ENCODE measurements around the gene DMPK.

Gene DMPK

DNA sequence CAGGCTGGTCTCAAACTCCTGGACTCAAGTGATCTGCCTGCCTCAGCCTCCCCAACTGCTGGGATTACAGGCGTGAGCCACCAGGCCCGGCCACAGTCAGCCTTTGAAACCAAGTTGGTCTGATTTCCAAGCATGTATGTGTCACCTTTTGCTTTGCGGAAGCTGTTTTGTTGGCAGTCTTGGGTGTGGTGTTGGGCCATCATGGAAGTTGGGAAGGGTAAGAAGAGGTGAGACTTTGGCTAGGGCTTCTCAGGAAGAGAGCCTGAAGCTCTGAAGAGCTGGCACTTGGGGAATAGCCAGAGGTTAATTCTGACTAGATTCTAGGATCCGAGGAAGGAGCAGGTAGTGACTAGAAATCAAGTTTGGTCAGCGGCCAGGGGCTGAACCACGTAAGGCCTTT, 30.0 kb upstream of the DMPK start:
- no peak for TF ChIP-seq SNAI2 (CRISPR knock-in tag; IDR thresholded peaks at IDR 0.05)
- TF ChIP-seq TOX (CRISPR knock-in tag; IDR thresholded peaks at IDR 0.05; ENCODE audit: borderline replicate concordance), result no peak
- no peak for TF ChIP-seq ZNF70 (CRISPR knock-in tag; IDR thresholded peaks at IDR 0.05)
- ATAC-seq, result no peak

DNA sequence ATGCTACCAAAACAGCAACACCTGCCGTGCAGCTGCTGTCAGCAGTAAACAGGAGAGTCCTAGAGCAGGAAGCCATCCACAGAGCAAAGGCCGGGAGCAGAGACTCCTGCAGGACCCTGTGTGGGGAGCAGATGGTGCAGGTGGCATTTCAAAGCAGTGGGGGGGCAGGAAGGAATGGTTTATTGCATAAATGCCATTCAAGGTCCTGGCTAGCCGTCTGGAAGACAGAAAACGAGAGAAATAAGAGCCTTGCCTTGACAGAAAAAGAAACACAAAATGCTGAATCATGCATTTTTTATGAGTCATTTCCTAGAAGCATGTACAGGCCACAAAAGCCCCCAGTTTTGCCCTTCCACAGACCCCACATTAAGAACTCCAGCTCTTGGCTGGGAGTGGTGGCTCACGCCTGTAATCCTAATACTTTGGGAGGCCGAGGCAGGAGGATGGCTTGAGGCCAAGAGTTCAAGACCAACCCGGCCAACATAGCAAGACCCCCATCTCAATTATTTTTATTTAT, 27.4 kb upstream of the DMPK start:
- TF ChIP-seq, protein P1, sequence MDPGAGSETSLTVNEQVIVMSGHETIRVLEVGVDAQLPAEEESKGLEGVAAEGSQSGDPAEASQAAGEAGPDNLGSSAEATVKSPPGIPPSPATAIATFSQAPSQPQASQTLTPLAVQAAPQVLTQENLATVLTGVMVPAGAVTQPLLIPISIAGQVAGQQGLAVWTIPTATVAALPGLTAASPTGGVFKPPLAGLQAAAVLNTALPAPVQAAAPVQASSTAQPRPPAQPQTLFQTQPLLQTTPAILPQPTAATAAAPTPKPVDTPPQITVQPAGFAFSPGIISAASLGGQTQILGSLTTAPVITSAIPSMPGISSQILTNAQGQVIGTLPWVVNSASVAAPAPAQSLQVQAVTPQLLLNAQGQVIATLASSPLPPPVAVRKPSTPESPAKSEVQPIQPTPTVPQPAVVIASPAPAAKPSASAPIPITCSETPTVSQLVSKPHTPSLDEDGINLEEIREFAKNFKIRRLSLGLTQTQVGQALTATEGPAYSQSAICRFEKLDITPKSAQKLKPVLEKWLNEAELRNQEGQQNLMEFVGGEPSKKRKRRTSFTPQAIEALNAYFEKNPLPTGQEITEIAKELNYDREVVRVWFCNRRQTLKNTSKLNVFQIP (CRISPR knock-in tag; IDR thresholded peaks at IDR 0.05; ENCODE audit: borderline replicate concordance, low read depth), result no peak
- TF ChIP-seq, protein P2, sequence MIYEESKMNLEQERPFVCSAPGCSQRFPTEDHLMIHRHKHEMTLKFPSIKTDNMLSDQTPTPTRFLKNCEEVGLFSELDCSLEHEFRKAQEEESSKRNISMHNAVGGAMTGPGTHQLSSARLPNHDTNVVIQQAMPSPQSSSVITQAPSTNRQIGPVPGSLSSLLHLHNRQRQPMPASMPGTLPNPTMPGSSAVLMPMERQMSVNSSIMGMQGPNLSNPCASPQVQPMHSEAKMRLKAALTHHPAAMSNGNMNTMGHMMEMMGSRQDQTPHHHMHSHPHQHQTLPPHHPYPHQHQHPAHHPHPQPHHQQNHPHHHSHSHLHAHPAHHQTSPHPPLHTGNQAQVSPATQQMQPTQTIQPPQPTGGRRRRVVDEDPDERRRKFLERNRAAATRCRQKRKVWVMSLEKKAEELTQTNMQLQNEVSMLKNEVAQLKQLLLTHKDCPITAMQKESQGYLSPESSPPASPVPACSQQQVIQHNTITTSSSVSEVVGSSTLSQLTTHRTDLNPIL (CRISPR knock-in tag; IDR thresholded peaks at IDR 0.05; ENCODE audit: low read depth), result no peak
- no peak for TF ChIP-seq TCF4 (CRISPR knock-in tag; IDR thresholded peaks at IDR 0.05; ENCODE audit: borderline replicate concordance)
- TF ChIP-seq, protein P3, sequence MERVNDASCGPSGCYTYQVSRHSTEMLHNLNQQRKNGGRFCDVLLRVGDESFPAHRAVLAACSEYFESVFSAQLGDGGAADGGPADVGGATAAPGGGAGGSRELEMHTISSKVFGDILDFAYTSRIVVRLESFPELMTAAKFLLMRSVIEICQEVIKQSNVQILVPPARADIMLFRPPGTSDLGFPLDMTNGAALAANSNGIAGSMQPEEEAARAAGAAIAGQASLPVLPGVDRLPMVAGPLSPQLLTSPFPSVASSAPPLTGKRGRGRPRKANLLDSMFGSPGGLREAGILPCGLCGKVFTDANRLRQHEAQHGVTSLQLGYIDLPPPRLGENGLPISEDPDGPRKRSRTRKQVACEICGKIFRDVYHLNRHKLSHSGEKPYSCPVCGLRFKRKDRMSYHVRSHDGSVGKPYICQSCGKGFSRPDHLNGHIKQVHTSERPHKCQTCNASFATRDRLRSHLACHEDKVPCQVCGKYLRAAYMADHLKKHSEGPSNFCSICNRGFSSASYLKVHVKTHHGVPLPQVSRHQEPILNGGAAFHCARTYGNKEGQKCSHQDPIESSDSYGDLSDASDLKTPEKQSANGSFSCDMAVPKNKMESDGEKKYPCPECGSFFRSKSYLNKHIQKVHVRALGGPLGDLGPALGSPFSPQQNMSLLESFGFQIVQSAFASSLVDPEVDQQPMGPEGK (CRISPR knock-in tag; IDR thresholded peaks at IDR 0.05; ENCODE audit: borderline replicate concordance), result no peak
- TF ChIP-seq ARNTL (CRISPR knock-in tag; IDR thresholded peaks at IDR 0.05; ENCODE audit: borderline replicate concordance, low read depth), result no peak
- no peak for TF ChIP-seq PPARA (CRISPR knock-in tag; IDR thresholded peaks at IDR 0.05; ENCODE audit: borderline replicate concordance)
- TF ChIP-seq CSDC2 (CRISPR knock-in tag; IDR thresholded peaks at IDR 0.05), result no peak
- TF ChIP-seq ZC3H10 (CRISPR knock-in tag; IDR thresholded peaks at IDR 0.05), result no peak
- no peak for TF ChIP-seq ZNF565 (CRISPR knock-in tag; conservative IDR thresholded peaks at IDR 0.05; ENCODE audit: low read depth)
- TF ChIP-seq ZFP30 (CRISPR knock-in tag; IDR thresholded peaks at IDR 0.05), result no peak
- peak; percentile 62 for ATAC-seq

DNA sequence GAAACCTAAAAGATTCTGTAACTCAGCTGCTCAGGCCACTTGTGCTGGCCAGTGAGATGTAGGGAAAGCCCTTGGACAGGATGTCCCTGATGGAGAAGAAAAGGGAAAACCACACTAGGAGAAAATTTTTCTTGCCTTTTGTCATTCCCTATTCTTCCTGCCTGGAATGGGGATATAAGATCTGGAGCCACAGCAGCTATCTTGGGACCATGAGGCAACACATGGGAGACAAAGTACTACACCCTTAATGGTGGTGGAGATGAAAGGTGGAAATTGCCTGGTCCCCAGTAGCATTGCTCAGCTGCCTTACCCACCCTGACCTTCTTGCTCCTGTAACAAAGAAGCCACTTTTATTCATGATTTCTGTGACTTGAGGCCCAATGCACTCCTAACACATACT, 23.4 kb upstream of the DMPK start:
- no peak for ATAC-seq
- TF ChIP-seq ISL1 (CRISPR knock-in tag; IDR thresholded peaks at IDR 0.05), result no peak
- TF ChIP-seq ZNF8 (CRISPR knock-in tag; IDR thresholded peaks at IDR 0.05), result no peak
- no peak for TF ChIP-seq TOX (CRISPR knock-in tag; IDR thresholded peaks at IDR 0.05; ENCODE audit: borderline replicate concordance)
- TF ChIP-seq PPARA (CRISPR knock-in tag; IDR thresholded peaks at IDR 0.05; ENCODE audit: borderline replicate concordance), result no peak
- TF ChIP-seq SNAI2 (CRISPR knock-in tag; IDR thresholded peaks at IDR 0.05), result no peak
- TF ChIP-seq ZFP30 (CRISPR knock-in tag; IDR thresholded peaks at IDR 0.05), result no peak
- TF ChIP-seq ZNF70 (CRISPR knock-in tag; IDR thresholded peaks at IDR 0.05), result no peak

DNA sequence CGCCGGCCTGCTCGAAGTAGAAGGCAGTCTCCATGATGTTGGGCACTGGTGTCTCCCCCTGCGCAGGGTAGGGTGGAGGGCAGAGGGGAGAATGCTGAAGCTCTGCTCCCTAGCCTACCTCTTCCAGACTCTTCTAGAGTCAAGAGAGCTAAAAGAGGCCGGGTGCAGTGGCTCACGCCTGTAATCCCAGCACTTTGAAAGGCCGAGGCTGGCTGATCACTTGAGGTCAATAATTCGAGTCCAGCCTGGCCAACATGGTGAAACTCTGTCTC, 22.6 kb upstream of the DMPK start:
- no peak for ATAC-seq
- TF ChIP-seq, protein P4, sequence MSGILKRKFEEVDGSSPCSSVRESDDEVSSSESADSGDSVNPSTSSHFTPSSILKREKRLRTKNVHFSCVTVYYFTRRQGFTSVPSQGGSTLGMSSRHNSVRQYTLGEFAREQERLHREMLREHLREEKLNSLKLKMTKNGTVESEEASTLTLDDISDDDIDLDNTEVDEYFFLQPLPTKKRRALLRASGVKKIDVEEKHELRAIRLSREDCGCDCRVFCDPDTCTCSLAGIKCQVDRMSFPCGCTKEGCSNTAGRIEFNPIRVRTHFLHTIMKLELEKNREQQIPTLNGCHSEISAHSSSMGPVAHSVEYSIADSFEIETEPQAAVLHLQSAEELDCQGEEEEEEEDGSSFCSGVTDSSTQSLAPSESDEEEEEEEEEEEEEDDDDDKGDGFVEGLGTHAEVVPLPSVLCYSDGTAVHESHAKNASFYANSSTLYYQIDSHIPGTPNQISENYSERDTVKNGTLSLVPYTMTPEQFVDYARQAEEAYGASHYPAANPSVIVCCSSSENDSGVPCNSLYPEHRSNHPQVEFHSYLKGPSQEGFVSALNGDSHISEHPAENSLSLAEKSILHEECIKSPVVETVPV (CRISPR knock-in tag; IDR thresholded peaks at IDR 0.05), result no peak
- TF ChIP-seq GLIS3 (CRISPR knock-in tag; IDR thresholded peaks at IDR 0.05), result no peak
- no peak for TF ChIP-seq RARB (CRISPR knock-in tag; IDR thresholded peaks at IDR 0.05)
- no peak for TF ChIP-seq BACH2 (CRISPR knock-in tag; IDR thresholded peaks at IDR 0.05; ENCODE audit: borderline replicate concordance)
- TF ChIP-seq, protein P5, sequence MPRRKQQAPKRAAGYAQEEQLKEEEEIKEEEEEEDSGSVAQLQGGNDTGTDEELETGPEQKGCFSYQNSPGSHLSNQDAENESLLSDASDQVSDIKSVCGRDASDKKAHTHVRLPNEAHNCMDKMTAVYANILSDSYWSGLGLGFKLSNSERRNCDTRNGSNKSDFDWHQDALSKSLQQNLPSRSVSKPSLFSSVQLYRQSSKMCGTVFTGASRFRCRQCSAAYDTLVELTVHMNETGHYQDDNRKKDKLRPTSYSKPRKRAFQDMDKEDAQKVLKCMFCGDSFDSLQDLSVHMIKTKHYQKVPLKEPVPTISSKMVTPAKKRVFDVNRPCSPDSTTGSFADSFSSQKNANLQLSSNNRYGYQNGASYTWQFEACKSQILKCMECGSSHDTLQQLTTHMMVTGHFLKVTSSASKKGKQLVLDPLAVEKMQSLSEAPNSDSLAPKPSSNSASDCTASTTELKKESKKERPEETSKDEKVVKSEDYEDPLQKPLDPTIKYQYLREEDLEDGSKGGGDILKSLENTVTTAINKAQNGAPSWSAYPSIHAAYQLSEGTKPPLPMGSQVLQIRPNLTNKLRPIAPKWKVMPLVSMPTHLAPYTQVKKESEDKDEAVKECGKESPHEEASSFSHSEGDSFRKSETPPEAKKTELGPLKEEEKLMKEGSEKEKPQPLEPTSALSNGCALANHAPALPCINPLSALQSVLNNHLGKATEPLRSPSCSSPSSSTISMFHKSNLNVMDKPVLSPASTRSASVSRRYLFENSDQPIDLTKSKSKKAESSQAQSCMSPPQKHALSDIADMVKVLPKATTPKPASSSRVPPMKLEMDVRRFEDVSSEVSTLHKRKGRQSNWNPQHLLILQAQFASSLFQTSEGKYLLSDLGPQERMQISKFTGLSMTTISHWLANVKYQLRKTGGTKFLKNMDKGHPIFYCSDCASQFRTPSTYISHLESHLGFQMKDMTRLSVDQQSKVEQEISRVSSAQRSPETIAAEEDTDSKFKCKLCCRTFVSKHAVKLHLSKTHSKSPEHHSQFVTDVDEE (CRISPR knock-in tag; IDR thresholded peaks at IDR 0.05), result no peak
- no peak for TF ChIP-seq SNAI2 (CRISPR knock-in tag; IDR thresholded peaks at IDR 0.05)
- TF ChIP-seq ISL1 (CRISPR knock-in tag; IDR thresholded peaks at IDR 0.05), result no peak
- no peak for TF ChIP-seq ZNF565 (CRISPR knock-in tag; conservative IDR thresholded peaks at IDR 0.05; ENCODE audit: low read depth)
- TF ChIP-seq TCF4 (CRISPR knock-in tag; IDR thresholded peaks at IDR 0.05; ENCODE audit: borderline replicate concordance), result no peak
- TF ChIP-seq ARNTL (CRISPR knock-in tag; IDR thresholded peaks at IDR 0.05; ENCODE audit: borderline replicate concordance, low read depth), result no peak
- no peak for TF ChIP-seq OSR1 (CRISPR knock-in tag; IDR thresholded peaks at IDR 0.05)
- TF ChIP-seq PPARA (CRISPR knock-in tag; IDR thresholded peaks at IDR 0.05; ENCODE audit: borderline replicate concordance), result no peak
- TF ChIP-seq CSDC2 (CRISPR knock-in tag; IDR thresholded peaks at IDR 0.05), result no peak
- TF ChIP-seq, protein P1 (CRISPR knock-in tag; IDR thresholded peaks at IDR 0.05; ENCODE audit: borderline replicate concordance, low read depth), result no peak
- TF ChIP-seq, protein P3 (CRISPR knock-in tag; IDR thresholded peaks at IDR 0.05; ENCODE audit: borderline replicate concordance), result no peak
- no peak for TF ChIP-seq ZNF8 (CRISPR knock-in tag; IDR thresholded peaks at IDR 0.05)
- TF ChIP-seq ZNF70 (CRISPR knock-in tag; IDR thresholded peaks at IDR 0.05), result no peak
- TF ChIP-seq TOX (CRISPR knock-in tag; IDR thresholded peaks at IDR 0.05; ENCODE audit: borderline replicate concordance), result no peak
